ENCODE results near the gene TRAPPC12.

TRAPPC12 gene

GRCh38 chr2:3388412-3388738 is 8.9 kb downstream of the TRAPPC12 start:
- peaks cover 21 to 36% of the 10 kb centered on the region in 2 donors for H3K36me3 ChIP-seq (ENCODE audit: control insufficient read depth in 2 of 2, insufficient read depth in 2 of 2, low read length in 2 of 2)

GRCh38 chr2:3389193-3389592 is 9.7 kb downstream of the TRAPPC12 start:
- no peak overlapping the region for H3K27ac ChIP-seq (ENCODE audit: low read depth in 2 of 2, low read length in 2 of 2)
- H3K4me3 ChIP-seq (ENCODE audit: low read length in 2 of 2), result no peak overlapping the region
- H3K9ac ChIP-seq (ENCODE audit: low read depth in 1 of 2, low read length in 2 of 2), result no peak overlapping the region
- no peaks in the 10 kb centered on the region for H3K4me1 ChIP-seq (ENCODE audit: control insufficient read depth in 2 of 2, insufficient read depth in 2 of 2, low read length in 2 of 2)
- H3K36me3 ChIP-seq (ENCODE audit: control insufficient read depth in 2 of 2, insufficient read depth in 2 of 2, low read length in 2 of 2), result peaks cover 21 to 40% of the 10 kb centered on the region in 2 donors
- no peaks in the 10 kb centered on the region for H3K9me3 ChIP-seq (ENCODE audit: control insufficient read depth in 2 of 2, low read length in 2 of 2)
- no peaks in the 10 kb centered on the region for H3K27me3 ChIP-seq (ENCODE audit: control insufficient read depth in 2 of 2, insufficient read depth in 2 of 2, low read length in 2 of 2)

More at GRCh38 chr2:3388412-3388738, 8.9 kb downstream of the TRAPPC12 start:
- H3K4me1 ChIP-seq (ENCODE audit: control insufficient read depth in 2 of 2, insufficient read depth in 2 of 2, low read length in 2 of 2), result no peaks in the 10 kb centered on the region
- H3K27me3 ChIP-seq (ENCODE audit: control insufficient read depth in 2 of 2, insufficient read depth in 2 of 2, low read length in 2 of 2), result no peaks in the 10 kb centered on the region
- H3K27ac ChIP-seq (ENCODE audit: low read depth in 2 of 2, low read length in 2 of 2), result no peak overlapping the region
- H3K9ac ChIP-seq (ENCODE audit: low read depth in 1 of 2, low read length in 2 of 2), result no peak overlapping the region
- no peaks in the 10 kb centered on the region for H3K9me3 ChIP-seq (ENCODE audit: control insufficient read depth in 2 of 2, low read length in 2 of 2)
- H3K4me3 ChIP-seq (ENCODE audit: low read length in 2 of 2), result no peak overlapping the region

GRCh38 chr2:3390041-3390440 is 10.5 kb downstream of the TRAPPC12 start:
- Histone ChIP-seq H3K27ac (ENCODE audit: low read depth in 2 of 2, low read length in 2 of 2) (no peak overlapping the region), H3K4me1 (ENCODE audit: control insufficient read depth in 2 of 2, insufficient read depth in 2 of 2, low read length in 2 of 2) (no peaks in the 10 kb centered on the region), H3K36me3 (ENCODE audit: control insufficient read depth in 2 of 2, insufficient read depth in 2 of 2, low read length in 2 of 2) (peaks cover 21 to 40% of the 10 kb centered on the region in 2 donors), H3K9ac (ENCODE audit: low read depth in 1 of 2, low read length in 2 of 2) (no peak overlapping the region), H3K9me3 (ENCODE audit: control insufficient read depth in 2 of 2, low read length in 2 of 2) (no peaks in the 10 kb centered on the region), H3K27me3 (ENCODE audit: control insufficient read depth in 2 of 2, insufficient read depth in 2 of 2, low read length in 2 of 2) (no peaks in the 10 kb centered on the region), H3K4me3 (ENCODE audit: low read length in 2 of 2) (no peak overlapping the region)

- H3K9ac ChIP-seq (ENCODE audit: low read depth in 1 of 2, low read length in 2 of 2), result no peak overlapping the region
- H3K27me3 ChIP-seq (ENCODE audit: control insufficient read depth in 2 of 2, insufficient read depth in 2 of 2, low read length in 2 of 2), result no peaks in the 10 kb centered on the region
- peaks cover 22 to 41% of the 10 kb centered on the region in 2 donors for H3K36me3 ChIP-seq (ENCODE audit: control insufficient read depth in 2 of 2, insufficient read depth in 2 of 2, low read length in 2 of 2)
These were observed 12.7 kb downstream of the TRAPPC12 start for GRCh38 chr2:3392216-3392615.

GRCh38 chr2:3396920-3397559 is 17.5 kb downstream of the TRAPPC12 start:
- Histone ChIP-seq H3K27ac (ENCODE audit: low read depth in 2 of 2, low read length in 2 of 2) (no peak overlapping the region), H3K36me3 (ENCODE audit: control insufficient read depth in 2 of 2, insufficient read depth in 2 of 2, low read length in 2 of 2) (peaks cover 18 to 34% of the 10 kb centered on the region in 2 donors), H3K27me3 (ENCODE audit: control insufficient read depth in 2 of 2, insufficient read depth in 2 of 2, low read length in 2 of 2) (no peaks in the 10 kb centered on the region), H3K4me3 (ENCODE audit: low read length in 2 of 2) (no peak overlapping the region), H3K9me3 (ENCODE audit: control insufficient read depth in 2 of 2, low read length in 2 of 2) (peaks cover 3 to 8% of the 10 kb centered on the region in 2 donors), H3K4me1 (ENCODE audit: control insufficient read depth in 2 of 2, insufficient read depth in 2 of 2, low read length in 2 of 2) (no peaks in the 10 kb centered on the region), H3K9ac (ENCODE audit: low read depth in 1 of 2, low read length in 2 of 2) (no peak overlapping the region)

More at GRCh38 chr2:3392216-3392615, 12.7 kb downstream of the TRAPPC12 start:
- Histone ChIP-seq H3K27ac (ENCODE audit: low read depth in 2 of 2, low read length in 2 of 2) (no peak overlapping the region), H3K9me3 (ENCODE audit: control insufficient read depth in 2 of 2, low read length in 2 of 2) (peaks cover 3 to 8% of the 10 kb centered on the region in 2 donors), H3K4me3 (ENCODE audit: low read length in 2 of 2) (no peak overlapping the region), H3K4me1 (ENCODE audit: control insufficient read depth in 2 of 2, insufficient read depth in 2 of 2, low read length in 2 of 2) (no peaks in the 10 kb centered on the region)

- Histone ChIP-seq H3K9me3 (ENCODE audit: control insufficient read depth in 2 of 2, low read length in 2 of 2) (peaks cover 3 to 8% of the 10 kb centered on the region in 2 donors), H3K9ac (ENCODE audit: low read depth in 1 of 2, low read length in 2 of 2) (no peak overlapping the region), H3K4me1 (ENCODE audit: control insufficient read depth in 2 of 2, insufficient read depth in 2 of 2, low read length in 2 of 2) (no peaks in the 10 kb centered on the region), H3K27ac (ENCODE audit: low read depth in 2 of 2, low read length in 2 of 2) (no peak overlapping the region), H3K4me3 (ENCODE audit: low read length in 2 of 2) (no peak overlapping the region), H3K27me3 (ENCODE audit: control insufficient read depth in 2 of 2, insufficient read depth in 2 of 2, low read length in 2 of 2) (no peaks in the 10 kb centered on the region), H3K36me3 (ENCODE audit: control insufficient read depth in 2 of 2, insufficient read depth in 2 of 2, low read length in 2 of 2) (peaks cover 23 to 34% of the 10 kb centered on the region in 2 donors)
These were observed 19.4 kb downstream of the TRAPPC12 start for GRCh38 chr2:3398857-3399256.

GRCh38 chr2:3399381-3399780 is 19.9 kb downstream of the TRAPPC12 start:
- Histone ChIP-seq H3K27me3 (ENCODE audit: control insufficient read depth in 2 of 2, insufficient read depth in 2 of 2, low read length in 2 of 2) (no peaks in the 10 kb centered on the region), H3K36me3 (ENCODE audit: control insufficient read depth in 2 of 2, insufficient read depth in 2 of 2, low read length in 2 of 2) (peaks cover 25 to 35% of the 10 kb centered on the region in 2 donors), H3K4me1 (ENCODE audit: control insufficient read depth in 2 of 2, insufficient read depth in 2 of 2, low read length in 2 of 2) (no peaks in the 10 kb centered on the region), H3K27ac (ENCODE audit: low read depth in 2 of 2, low read length in 2 of 2) (no peak overlapping the region), H3K4me3 (ENCODE audit: low read length in 2 of 2) (no peak overlapping the region), H3K9me3 (ENCODE audit: control insufficient read depth in 2 of 2, low read length in 2 of 2) (peaks cover 3 to 8% of the 10 kb centered on the region in 2 donors), H3K9ac (ENCODE audit: low read depth in 1 of 2, low read length in 2 of 2) (no peak overlapping the region)

GRCh38 chr2:3399829-3400228 is 20.3 kb downstream of the TRAPPC12 start:
- Histone ChIP-seq H3K27me3 (ENCODE audit: control insufficient read depth in 2 of 2, insufficient read depth in 2 of 2, low read length in 2 of 2) (no peaks in the 10 kb centered on the region), H3K36me3 (ENCODE audit: control insufficient read depth in 2 of 2, insufficient read depth in 2 of 2, low read length in 2 of 2) (peaks cover 26 to 37% of the 10 kb centered on the region in 2 donors), H3K4me3 (ENCODE audit: low read length in 2 of 2) (no peak overlapping the region), H3K9ac (ENCODE audit: low read depth in 1 of 2, low read length in 2 of 2) (no peak overlapping the region), H3K27ac (ENCODE audit: low read depth in 2 of 2, low read length in 2 of 2) (no peak overlapping the region), H3K9me3 (ENCODE audit: control insufficient read depth in 2 of 2, low read length in 2 of 2) (peaks cover 3 to 8% of the 10 kb centered on the region in 2 donors), H3K4me1 (ENCODE audit: control insufficient read depth in 2 of 2, insufficient read depth in 2 of 2, low read length in 2 of 2) (no peaks in the 10 kb centered on the region)

- Histone ChIP-seq H3K9me3 (ENCODE audit: control insufficient read depth in 2 of 2, low read length in 2 of 2) (no peaks in the 10 kb centered on the region), H3K4me1 (ENCODE audit: control insufficient read depth in 2 of 2, insufficient read depth in 2 of 2, low read length in 2 of 2) (no peaks in the 10 kb centered on the region), H3K9ac (ENCODE audit: low read depth in 1 of 2, low read length in 2 of 2) (no peak overlapping the region), H3K27ac (ENCODE audit: low read depth in 2 of 2, low read length in 2 of 2) (no peak overlapping the region), H3K27me3 (ENCODE audit: control insufficient read depth in 2 of 2, insufficient read depth in 2 of 2, low read length in 2 of 2) (no peaks in the 10 kb centered on the region), H3K4me3 (ENCODE audit: low read length in 2 of 2) (no peak overlapping the region), H3K36me3 (ENCODE audit: control insufficient read depth in 2 of 2, insufficient read depth in 2 of 2, low read length in 2 of 2) (peaks cover 16 to 31% of the 10 kb centered on the region in 2 donors)
These were observed 24.3 kb downstream of the TRAPPC12 start for GRCh38 chr2:3403587-3404334.

GRCh38 chr2:3404349-3404894 is 24.9 kb downstream of the TRAPPC12 start:
- no peaks in the 10 kb centered on the region for H3K4me1 ChIP-seq (ENCODE audit: control insufficient read depth in 2 of 2, insufficient read depth in 2 of 2, low read length in 2 of 2)
- no peak overlapping the region for H3K9ac ChIP-seq (ENCODE audit: low read depth in 1 of 2, low read length in 2 of 2)
- H3K9me3 ChIP-seq (ENCODE audit: control insufficient read depth in 2 of 2, low read length in 2 of 2), result no peaks in the 10 kb centered on the region
- peaks cover 16 to 31% of the 10 kb centered on the region in 2 donors for H3K36me3 ChIP-seq (ENCODE audit: control insufficient read depth in 2 of 2, insufficient read depth in 2 of 2, low read length in 2 of 2)
- H3K27me3 ChIP-seq (ENCODE audit: control insufficient read depth in 2 of 2, insufficient read depth in 2 of 2, low read length in 2 of 2), result no peaks in the 10 kb centered on the region
- no peak overlapping the region for H3K27ac ChIP-seq (ENCODE audit: low read depth in 2 of 2, low read length in 2 of 2)
- no peak overlapping the region for H3K4me3 ChIP-seq (ENCODE audit: low read length in 2 of 2)

Data from mucosa of rectum (tissue), 2 donors.